Smooth muscle cell (in vitro differentiated cells): ENCODE measurements around the gene C6orf89. TPM values are rescaled to one million over a fixed set of nuclear protein-coding genes. Genes with fewer than 3 reads are reported as not detected.

ENCODE experiments used
- DNase-seq: peaks from one replicate; lab custom pipeline; 2025; ENCODE audit not compliant: unreplicated experiment; lab: John Stamatoyannopoulos, UW
- H2AFZ ChIP-seq: fragments of 200-600 bp; sonication (generic); 2 replicates; pipeline ENCODE4 v1.6.0; 2016; ENCODE audit warnings: antibody characterized with exemption, low read depth, mild to moderate bottlenecking
- H3F3A ChIP-seq: fragments of 200-600 bp; sonication (generic); 2 replicates; pipeline ENCODE4 v1.6.0; 2017; ENCODE audit warnings: antibody characterized with exemption, low read depth
- H3K27ac ChIP-seq: fragments of 200-600 bp; sonication (generic); 2 replicates; pipeline ENCODE4 v1.5.1; 2016; ENCODE audit warnings: low read depth, mild to moderate bottlenecking
- H3K27me3 ChIP-seq: fragments of 200-600 bp; sonication (generic); 2 replicates; pipeline ENCODE4 v1.6.1; 2016; ENCODE audit warnings: low read depth, mild to moderate bottlenecking
- H3K36me3 ChIP-seq: fragments of 200-600 bp; sonication (generic); 2 replicates; pipeline ENCODE4 v1.5.1; 2016; ENCODE audit warnings: low read depth
- H3K4me1 ChIP-seq: fragments of 200-600 bp; sonication (generic); 2 replicates; pipeline ENCODE4 v1.5.1; 2016; ENCODE audit warnings: low read depth
- H3K4me2 ChIP-seq: fragments of 200-600 bp; sonication (generic); 2 replicates; pipeline ENCODE4 v1.6.0; 2016; ENCODE audit warnings: mild to moderate bottlenecking
- H3K4me3 ChIP-seq: fragments of 200-600 bp; sonication (generic); 2 replicates; pipeline ENCODE4 v1.5.1; 2016; ENCODE audit warnings: mild to moderate bottlenecking
- H3K79me2 ChIP-seq: fragments of 200-600 bp; sonication (generic); 2 replicates; pipeline ENCODE4 v1.6.0; 2016; ENCODE audit warnings: low read depth, mild to moderate bottlenecking
- H3K9ac ChIP-seq: fragments of 200-600 bp; sonication (generic); 2 replicates; pipeline ENCODE4 v1.6.0; 2016; ENCODE audit warnings: low read depth
- H3K9me3 ChIP-seq: fragments of 200-600 bp; sonication (generic); replicated peaks from 2 replicates; pipeline ENCODE4 v1.5.1; 2016; ENCODE audit warnings: low read depth
- H4K20me1 ChIP-seq: fragments of 200-600 bp; sonication (generic); 2 replicates; pipeline ENCODE4 v1.6.0; 2016; ENCODE audit warnings: low read depth
- CTCF ChIP-seq: fragments of 200-600 bp; sonication (generic); IDR thresholded peaks from 2 replicates; pipeline ENCODE4 v1.5.1; 2017; ENCODE audit warnings: borderline replicate concordance, mild to moderate bottlenecking, antibody characterized with exemption; ENCODE audit not compliant: insufficient read depth, poor library complexity, severe bottlenecking
- WGBS: methylation state at CpG from one replicate; pipeline ENCODE4 v1.1.7; 2016; ENCODE audit warnings: low lambda C conversion rate; 5-methylcytosine and 5-hydroxymethylcytosine counted together
- polyA plus RNA-seq: library from polyadenylated mRNA; unstranded; fragments of >200 nt; fragmentation: Nextera tagmentation; extraction: Ambion mirVana; gene quantifications from 2 replicates; pipeline ENCODE4 v1.2.1, GENCODE V29; 2016
- total RNA-seq: library from RNA; depleted of rRNA; stranded (reverse); fragments of >200 nt; gene quantifications from 2 replicates; pipeline ENCODE4 v1.2.3, GENCODE V29; 2014

The C6orf89 gene
- total and polyA plus RNA-seq, 2 experiments from 2014 or later: 44.6 to 45.7 TPM

- Histone ChIP-seq H3K79me2 (no peaks in the 10 kb centered on the region), H3K4me1 (no peaks in the 10 kb centered on the region), H3K27me3 (no peaks in the 10 kb centered on the region), H3K36me3 (peaks cover 4% of the 10 kb centered on the region), H2AFZ (no peak overlapping the region), H4K20me1 (no peaks in the 10 kb centered on the region), H3K4me3 (no peak overlapping the region), H3K9ac (no peak overlapping the region), H3K9me3 (no peaks in the 10 kb centered on the region), H3F3A (peaks cover under 1% of the 10 kb centered on the region), H3K27ac (no peak overlapping the region), H3K4me2 (no peak overlapping the region)
- TF ChIP-seq CTCF: no peak
- WGBS: 77% methylated on average over 12 of the region's 12 CpGs
- DNase-seq: no peak
Measured at GRCh38 chr6:36962874-36963273, 77.1 kb downstream of the C6orf89 start.

GRCh38 chr6:36963451-36964290 lies 77.9 kb downstream of the C6orf89 start:
- TF ChIP-seq CTCF: no peak
- Histone ChIP-seq H2AFZ (no peak overlapping the region), H3K4me1 (no peaks in the 10 kb centered on the region), H3K4me3 (no peak overlapping the region), H3K9ac (no peak overlapping the region), H3K27ac (no peak overlapping the region), H3K27me3 (no peaks in the 10 kb centered on the region), H3K36me3 (peaks cover 11% of the 10 kb centered on the region), H3K79me2 (no peaks in the 10 kb centered on the region), H3F3A (peaks cover 8% of the 10 kb centered on the region), H3K4me2 (no peak overlapping the region), H4K20me1 (peaks cover 5% of the 10 kb centered on the region), H3K9me3 (no peaks in the 10 kb centered on the region)
- no peak for DNase-seq
- 84% methylated on average over 11 of the region's 11 CpGs for WGBS

- Histone ChIP-seq H3K4me3 (no peak overlapping the region), H2AFZ (no peak overlapping the region), H3K27me3 (no peaks in the 10 kb centered on the region), H3K9me3 (no peaks in the 10 kb centered on the region), H3K9ac (no peak overlapping the region), H3K36me3 (peaks cover 11% of the 10 kb centered on the region), H3K27ac (no peak overlapping the region), H3F3A (peaks cover 8% of the 10 kb centered on the region), H3K4me1 (no peaks in the 10 kb centered on the region), H3K79me2 (no peaks in the 10 kb centered on the region), H3K4me2 (no peak overlapping the region), H4K20me1 (peaks cover 5% of the 10 kb centered on the region)
- no peak for TF ChIP-seq CTCF
- DNase-seq: no peak
- 82% methylated on average over 6 of the region's 6 CpGs for WGBS
Measured at GRCh38 chr6:36964349-36964748, 78.6 kb downstream of the C6orf89 start.

GRCh38 chr6:36964908-36965307 lies 79.2 kb downstream of the C6orf89 start:
- Histone ChIP-seq H3K79me2 (no peaks in the 10 kb centered on the region), H3K4me3 (no peak overlapping the region), H3K27ac (no peak overlapping the region), H3K4me1 (no peaks in the 10 kb centered on the region), H3K9me3 (no peaks in the 10 kb centered on the region), H2AFZ (no peak overlapping the region), H4K20me1 (peaks cover 5% of the 10 kb centered on the region), H3K36me3 (peaks cover 11% of the 10 kb centered on the region), H3K4me2 (no peak overlapping the region), H3K27me3 (no peaks in the 10 kb centered on the region), H3F3A (peaks cover 8% of the 10 kb centered on the region), H3K9ac (no peak overlapping the region)
- WGBS: 90% methylated on average over 4 of the region's 4 CpGs
- no peak for DNase-seq
- no peak for TF ChIP-seq CTCF
